HTERT RPE-1 (cell line): ENCODE results near the gene CERK.

Experiments used
- in situ Hi-C: fragments of 300-500 bp; cut with MboI; formaldehyde crosslinking; loops from 4 replicates; pipeline ENCODE4 v1.14.3; 2020; ENCODE audit warnings: low sequenced_read_pairs

CERK gene

DNA sequence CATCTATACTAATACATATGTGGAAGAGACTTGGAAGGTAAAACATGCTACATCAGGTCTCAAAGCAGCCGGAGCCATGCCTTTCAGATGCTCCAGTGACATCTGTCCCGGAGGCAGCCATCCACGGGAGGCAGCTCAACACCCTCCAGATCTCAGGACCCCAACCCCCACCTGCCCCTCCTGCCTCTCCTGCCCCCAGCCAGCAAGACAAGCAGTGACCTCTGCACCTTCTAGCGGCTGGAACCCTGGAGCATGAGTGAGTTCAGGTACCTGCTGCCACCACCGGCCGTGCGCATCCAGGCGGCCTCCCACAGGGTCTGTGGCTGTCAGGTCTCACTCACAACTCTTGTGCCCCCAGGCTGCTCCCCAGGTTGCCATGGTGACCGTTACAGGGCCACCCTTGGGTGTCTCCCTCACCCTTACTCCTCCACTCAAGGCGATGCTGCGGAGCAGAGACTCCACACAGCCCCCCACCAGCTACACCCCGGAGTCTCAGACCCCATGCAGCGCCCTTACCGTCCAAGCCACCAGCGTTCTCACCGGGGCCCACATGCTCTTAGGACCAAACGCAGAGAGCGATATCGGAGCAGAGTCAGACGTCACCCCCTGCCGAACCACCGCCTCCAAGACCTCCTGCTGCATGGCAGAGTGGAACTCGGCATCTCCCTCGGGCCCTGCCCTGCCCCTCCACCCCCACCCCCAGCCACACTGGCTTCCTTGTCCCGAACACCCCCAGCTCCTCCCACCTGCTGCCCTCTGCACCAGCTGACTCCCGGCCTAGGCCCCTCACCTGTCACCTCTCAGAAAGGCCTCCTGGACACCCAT, 34.7 kb downstream of the CERK start:
- in situ Hi-C loops = no loop called here

DNA sequence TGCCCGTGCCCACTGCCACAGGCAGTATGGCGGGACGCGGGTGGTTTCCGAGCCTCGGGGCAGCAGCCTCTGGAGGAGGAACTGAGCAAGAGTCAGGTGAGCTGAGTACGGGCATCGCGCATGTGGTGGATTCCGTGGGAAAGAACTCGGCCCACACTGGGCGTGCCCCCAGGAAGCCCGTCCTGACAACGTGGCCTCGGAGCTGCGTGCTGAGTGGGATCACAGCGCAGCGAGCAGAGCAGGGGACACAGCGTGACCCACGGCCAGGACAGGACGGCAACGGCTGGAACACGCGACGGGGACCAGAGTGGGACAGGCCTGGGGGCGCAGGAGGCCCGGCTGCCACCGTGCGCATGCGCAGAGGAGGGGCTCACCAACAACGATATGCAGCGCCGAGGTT, 36.8 kb downstream of the CERK start:
- in situ Hi-C loops = no loop called here

DNA sequence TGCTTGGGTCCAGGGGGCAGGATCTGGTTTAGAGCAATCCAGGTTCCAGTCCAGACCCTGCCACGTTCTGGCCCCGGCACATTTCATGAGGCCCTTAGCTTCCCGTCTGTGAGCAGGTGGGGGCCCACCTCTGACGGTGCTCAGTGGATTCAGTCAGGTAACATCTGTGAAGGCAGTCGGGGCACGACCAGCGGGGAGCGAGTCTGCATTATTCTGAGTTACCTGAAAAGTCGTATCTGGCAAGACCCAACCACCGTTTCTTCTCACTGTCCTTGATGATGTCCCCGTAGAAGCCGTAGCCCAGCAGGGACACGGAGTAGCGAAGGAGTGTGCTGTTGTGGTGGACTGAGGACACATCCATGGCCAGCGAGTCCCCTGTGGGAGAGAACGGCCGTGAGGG, 39.0 kb downstream of the CERK start:
- in situ Hi-C loops = no loop called here

DNA sequence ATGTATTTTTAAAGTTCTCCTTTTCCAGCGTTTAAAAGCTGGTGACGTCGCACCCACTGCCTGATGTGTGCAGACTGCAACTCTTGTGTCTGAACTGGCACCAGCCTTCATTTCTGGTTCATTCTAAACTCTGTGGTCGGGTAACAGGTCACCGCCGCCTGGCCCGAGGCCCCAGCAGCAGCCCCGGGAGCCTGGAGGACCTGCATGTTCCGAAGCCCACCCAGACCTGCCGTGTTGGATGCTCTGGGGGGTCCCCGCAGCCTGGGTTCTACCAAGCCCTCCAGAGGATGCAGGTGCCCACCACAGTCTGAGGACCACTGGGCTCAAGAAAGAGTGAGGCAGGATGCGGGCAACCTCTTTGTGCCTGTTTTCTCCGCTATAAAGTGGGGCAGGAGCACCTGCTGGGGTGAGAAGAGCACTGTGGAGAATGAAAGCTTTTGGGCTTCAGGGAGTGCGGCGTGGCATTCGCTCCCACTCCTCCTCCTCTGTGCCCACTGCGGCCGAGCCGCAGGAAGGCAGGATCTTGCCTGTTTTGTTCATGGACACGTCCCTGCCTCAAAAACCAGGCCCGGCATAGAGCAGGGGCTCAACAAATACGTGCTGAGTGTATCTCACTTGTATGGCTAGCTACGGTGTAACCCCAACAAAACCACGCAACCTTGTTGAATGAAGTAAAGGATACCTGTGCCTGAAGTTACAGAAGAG, 40.1 kb downstream of the CERK start:
- in situ Hi-C loops = no loop called here

GRCh38 chr22:46696614-46697013, 41.4 kb downstream of the CERK start:
- in situ Hi-C loops = no loop called here

DNA sequence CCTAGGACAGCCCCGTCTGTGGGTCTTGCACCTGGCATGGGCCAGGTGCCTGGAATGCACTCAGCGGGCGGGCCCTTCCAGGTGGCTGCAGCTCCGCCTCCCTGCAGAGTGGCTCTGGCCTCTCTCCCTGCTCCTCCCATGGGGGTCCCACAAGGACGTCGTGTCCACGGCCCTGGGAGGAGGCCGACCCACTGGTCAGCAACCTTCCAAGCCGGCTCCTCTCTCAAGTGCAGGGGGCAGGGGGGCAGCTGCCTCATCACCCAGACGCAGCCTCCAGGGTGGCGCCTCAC, 41.9 kb downstream of the CERK start:
- in situ Hi-C loops = no loop called here

DNA sequence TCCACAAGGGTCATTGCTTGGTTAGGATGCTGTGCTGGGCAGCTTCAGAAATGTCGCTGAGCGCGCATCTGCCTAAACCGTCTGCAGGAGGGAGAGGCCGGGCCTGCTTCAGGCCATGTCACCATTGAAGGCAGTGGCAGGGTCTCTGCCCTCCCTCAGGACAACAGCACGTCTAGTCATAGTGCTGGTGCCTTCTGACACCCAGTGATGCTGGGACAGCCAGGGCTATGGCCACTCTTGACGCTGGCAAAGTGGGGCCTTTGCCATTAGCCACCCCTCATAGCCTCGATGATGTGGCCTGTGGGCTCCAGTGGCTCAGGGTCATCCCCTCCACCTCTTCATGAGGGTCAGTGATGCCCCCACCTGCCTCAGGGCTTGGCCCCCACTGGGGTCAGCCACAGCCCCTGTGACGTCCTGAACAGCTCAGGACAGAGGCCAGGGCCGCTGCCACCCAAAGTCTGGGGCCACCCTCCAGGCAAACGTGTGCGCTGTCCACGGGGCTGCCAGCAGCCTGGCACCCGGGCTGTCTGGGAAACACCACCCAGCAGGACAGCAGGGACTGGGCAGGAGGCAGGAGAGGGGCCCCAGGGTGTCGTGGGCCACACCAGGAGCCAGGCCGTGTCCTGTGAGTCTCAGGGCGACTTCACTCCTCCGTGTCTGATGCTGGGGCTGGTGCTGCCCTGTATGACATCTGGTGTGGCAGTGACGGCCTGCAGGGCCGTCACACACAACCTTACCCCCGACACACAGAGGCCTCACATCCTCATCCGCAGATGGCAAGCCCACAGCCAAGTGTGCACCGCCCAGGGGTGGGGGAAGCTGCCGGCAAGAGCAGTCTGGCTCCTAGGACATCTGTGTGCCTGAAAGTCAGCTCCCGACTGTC, 42.5 kb downstream of the CERK start:
- in situ Hi-C loops = no loop called here

DNA sequence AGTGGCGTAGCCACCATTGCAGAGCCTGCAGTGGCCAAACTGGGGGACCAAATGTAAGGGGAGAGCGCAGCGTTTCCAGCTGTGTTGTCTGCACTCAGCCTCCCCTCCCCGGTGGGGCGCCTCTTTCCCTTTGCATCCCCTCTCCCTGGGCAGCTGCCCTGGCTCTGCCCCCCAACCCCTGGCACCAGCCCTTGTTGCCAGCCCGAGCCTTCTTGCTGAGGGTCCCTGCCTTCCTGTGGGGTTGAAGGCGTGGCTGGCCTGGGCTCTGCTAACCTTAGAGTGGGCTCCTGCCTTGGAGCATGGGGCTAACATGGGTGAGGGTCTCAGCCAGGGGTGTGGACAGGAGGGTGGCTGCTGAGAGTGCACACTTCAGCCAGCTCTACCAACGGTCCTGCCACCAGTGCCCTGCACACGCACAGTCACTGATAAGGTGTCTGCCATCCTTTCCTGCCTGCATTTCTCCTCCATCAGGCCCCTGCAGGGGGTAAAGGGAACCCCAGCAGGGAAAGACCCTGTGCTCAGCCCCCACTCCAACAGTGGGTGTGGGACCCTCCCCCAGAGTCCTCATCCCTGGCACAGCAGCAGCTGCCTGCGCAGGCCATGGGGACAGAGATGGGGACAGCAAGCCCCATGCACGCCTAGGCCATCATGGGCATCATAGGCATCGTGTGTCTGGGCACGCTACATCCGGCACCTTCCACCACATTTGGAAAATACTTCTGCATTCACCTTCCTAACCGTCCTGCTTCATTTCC, 43.5 kb downstream of the CERK start:
- in situ Hi-C loops = no loop called here

GRCh38 chr22:46693634-46694415, 44.2 kb downstream of the CERK start:
- in situ Hi-C loops = no loop called here

DNA sequence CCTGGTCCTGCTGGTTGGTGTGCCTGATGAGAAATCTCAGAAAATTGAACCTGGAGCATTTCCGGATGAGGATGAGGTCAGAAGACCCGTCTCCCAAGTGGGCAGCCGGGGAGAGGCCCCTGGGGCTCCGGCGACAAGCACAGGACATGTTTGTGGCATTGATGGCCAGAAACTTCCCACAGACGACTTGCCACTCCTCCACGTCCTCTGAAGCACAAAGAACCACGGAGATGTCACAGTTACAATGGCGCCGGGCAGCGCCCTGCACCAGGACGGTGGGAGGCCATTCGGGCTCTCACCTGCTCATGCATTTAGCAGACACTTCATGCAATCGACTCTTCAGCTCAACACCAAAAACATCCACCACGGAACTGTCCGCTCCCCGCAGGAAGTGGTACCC, 46.5 kb downstream of the CERK start:
- in situ Hi-C loops = no loop called here

GRCh38 chr22:46690146-46690545, 47.9 kb downstream of the CERK start:
- in situ Hi-C loops = no loop called here

GRCh38 chr22:46688949-46689348, 49.1 kb downstream of the CERK start:
- in situ Hi-C loops = no loop called here

DNA sequence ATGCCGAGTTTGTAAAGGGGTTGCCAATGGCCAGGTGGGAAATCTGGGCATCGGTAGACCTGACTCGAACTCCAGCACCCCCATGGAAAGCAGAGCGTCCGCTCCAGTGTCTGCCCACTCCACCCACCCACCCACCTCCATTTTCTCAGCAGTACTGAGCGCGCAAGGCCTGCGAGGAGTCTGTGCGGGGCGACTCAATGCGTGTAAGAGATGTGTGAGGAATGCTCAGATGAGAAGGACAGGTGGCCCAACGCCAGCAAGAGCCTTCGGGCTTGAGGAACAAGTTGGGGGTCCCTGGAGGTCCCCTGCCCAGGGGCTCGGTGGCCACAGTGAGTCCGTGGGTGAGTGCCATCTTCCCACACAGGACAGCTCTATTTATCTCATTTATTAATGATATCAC, 50.6 kb downstream of the CERK start:
- in situ Hi-C loops = no loop called here

DNA sequence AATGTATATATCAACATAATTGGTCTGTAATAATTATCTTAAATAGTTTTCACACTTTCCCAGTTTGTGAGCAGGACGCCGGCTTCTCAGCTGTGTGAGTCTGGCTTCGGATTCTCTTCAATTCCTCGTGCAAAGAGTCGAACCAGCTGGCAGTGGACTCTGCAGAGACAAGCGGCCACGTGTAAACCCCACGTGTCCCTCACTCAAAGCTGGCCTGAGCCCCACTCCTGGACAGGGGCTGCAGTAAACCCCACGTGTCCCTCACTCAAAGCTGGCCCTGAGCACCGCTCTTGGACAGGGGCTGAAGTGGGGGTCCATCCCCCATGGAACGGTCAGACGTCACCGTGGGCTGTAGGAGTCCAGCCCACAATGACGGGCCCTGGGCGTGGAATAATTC, 51.0 kb downstream of the CERK start:
- in situ Hi-C loops = no loop called here

DNA sequence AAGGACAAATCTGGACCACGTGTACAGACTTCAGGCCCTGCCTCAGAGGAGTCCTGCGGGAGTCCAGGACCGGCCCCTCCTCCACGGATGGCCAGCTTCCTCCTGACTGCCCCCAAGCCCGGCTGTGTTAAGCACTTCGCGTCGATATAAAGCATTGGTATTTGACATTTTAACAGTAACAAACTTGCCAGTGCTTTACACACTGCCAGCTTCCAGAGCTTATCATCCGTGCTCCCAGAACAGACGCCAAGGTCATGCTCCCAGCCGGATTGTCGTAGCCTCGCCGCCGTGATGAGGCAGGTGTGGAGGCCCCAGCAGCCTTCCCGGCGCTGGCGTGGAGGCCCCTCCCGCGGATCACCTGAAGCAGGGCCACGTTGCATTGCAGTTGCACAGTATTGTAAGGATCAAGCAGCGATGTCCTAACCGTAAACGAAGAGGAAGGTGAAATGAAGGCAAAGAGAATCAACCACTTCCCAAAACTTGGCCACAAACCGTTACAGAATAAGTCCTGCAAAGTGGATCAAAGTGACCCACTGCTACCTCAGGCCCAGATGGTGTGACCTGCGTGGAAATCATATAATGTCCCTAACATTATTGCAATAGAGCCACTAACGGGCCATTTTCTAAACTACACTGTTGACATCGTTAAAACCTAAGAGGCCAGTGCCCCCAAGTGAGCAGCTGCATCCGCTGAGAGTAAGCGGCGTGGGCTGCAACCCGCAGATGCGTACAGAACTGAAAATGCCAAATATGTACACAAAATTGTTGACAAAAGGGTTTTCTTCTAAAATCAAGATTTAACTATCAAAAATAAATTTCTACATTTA, 51.6 kb downstream of the CERK start:
- in situ Hi-C loops = no loop called here

DNA sequence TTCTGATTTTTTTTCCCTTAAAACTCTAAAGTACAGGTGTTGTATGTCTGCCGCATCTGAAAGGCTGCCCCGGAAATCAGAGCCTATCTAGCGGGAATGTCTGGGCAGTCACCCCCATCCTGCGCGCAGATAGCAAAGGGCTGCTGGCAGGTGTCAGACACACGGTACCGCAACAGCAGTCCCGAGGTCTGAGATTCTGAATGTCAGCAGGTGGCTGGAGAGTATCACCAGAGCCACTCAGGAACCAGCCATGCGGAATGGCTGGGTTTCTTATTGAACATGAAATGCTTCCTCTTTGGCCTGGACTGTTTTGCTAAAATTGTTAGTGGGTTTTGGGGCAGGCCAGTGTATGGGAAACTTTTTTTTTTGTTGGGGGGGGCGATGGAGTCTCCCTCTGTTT, 53.3 kb downstream of the CERK start:
- in situ Hi-C loops = no loop called here

- in situ Hi-C loops = no loop called here
These were observed 55.9 kb downstream of the CERK start for GRCh38 chr22:46682011-46682731.

DNA sequence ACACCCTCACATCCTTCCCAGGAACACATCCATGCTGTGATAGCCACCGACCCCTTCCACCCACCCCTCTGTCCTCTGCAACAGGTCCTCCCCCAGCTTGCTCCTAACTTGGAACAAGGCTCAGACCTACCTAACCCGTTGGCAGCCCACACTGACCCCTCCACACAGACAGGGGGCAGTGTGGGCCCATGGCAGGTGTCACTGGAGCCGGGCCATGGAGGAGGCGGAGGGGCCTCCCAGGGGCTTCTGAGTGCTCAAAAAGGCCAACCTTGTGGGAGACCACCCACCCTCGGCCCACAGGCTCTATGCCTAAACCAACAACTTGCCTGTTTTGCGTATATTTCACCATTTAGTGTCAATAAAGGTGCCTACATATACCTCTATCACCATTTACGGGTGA, 57.0 kb downstream of the CERK start:
- in situ Hi-C loops = no loop called here
